Parathyroid adenoma (tissue), 2 donors: ENCODE data around the gene DNAJC9.

Experiments used
- H2AFZ ChIP-seq: fragments of 300-600 bp; sonication (generic); one replicate; pipeline ENCODE4 v1.7.0; 2017; ENCODE audit warnings: antibody characterized with exemption, mild to moderate bottlenecking
- H3K27ac ChIP-seq: fragments of 300-600 bp; sonication (generic); one replicate; pipeline ENCODE4 v1.7.0; 2017
- H3K27me3 ChIP-seq: fragments of 300-600 bp; sonication (generic); one replicate; pipeline ENCODE4 v1.7.0; 2017; ENCODE audit warnings: low read length; ENCODE audit not compliant: control insufficient read depth, insufficient read depth
- H3K36me3 ChIP-seq: fragments of 300-600 bp; sonication (generic); one replicate; pipeline ENCODE4 v1.7.0; 2017; ENCODE audit warnings: low read length; ENCODE audit not compliant: control insufficient read depth, insufficient read depth
- H3K4me1 ChIP-seq: fragments of 300-600 bp; sonication (generic); one replicate; pipeline ENCODE4 v1.7.0; 2017; ENCODE audit warnings: control low read depth
- H3K4me2 ChIP-seq: fragments of 300-600 bp; sonication (generic); one replicate; pipeline ENCODE4 v1.7.0; 2017; ENCODE audit warnings: low read length
- H3K4me3 ChIP-seq: fragments of 300-600 bp; sonication (generic); one replicate; pipeline ENCODE4 v1.7.0; 2017; ENCODE audit warnings: low read depth, low read length
- H3K79me2 ChIP-seq: fragments of 300-600 bp; sonication (generic); one replicate; pipeline ENCODE4 v1.7.0; 2017; ENCODE audit warnings: control low read depth
- H3K9ac ChIP-seq: fragments of 300-600 bp; sonication (generic); one replicate; pipeline ENCODE4 v1.7.0; 2017; ENCODE audit warnings: mild to moderate bottlenecking
- H3K9me3 ChIP-seq: fragments of 300-600 bp; sonication (generic); one replicate; pipeline ENCODE4 v1.7.0; 2017; ENCODE audit warnings: low read length; ENCODE audit not compliant: control insufficient read depth
- TF ChIP-seq, protein P1 (sequence below): fragments of 300-600 bp; sonication (generic); IDR thresholded peaks from one replicate; pipeline ENCODE4 v1.7.0; 2017; ENCODE audit warnings: antibody characterized with exemption, mild to moderate bottlenecking
- donor health status: primary hyperparathyroidism.

Gene DNAJC9

DNA sequence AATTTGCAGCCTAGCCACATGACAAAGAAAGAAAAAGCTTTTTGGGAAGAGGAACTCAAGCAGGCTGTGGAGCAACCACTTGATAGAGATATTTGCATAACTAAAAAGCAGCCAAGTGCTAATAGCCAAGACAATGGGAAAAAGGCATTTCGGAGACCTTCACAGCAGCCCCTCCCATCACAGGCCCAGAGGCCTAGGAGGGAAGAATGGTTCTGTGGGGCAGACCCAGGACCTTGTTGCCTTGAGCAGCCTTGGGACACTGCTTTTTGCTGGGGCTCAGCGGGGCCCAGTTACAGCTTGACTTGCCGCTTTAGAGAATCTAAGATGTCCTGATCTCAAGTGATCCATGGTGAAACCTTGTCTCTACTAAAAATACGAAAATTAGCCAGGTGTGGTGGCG lies 40.7 kb downstream of the DNAJC9 start:
- Histone ChIP-seq H3K9me3 (no peaks in the 10 kb centered on the region), H3K36me3 (no peaks in the 10 kb centered on the region), H3K27ac (no peak overlapping the region), H2AFZ (no peak overlapping the region), H3K4me1 (no peaks in the 10 kb centered on the region), H3K27me3 (no peaks in the 10 kb centered on the region), H3K79me2 (no peaks in the 10 kb centered on the region), H3K4me2 (no peak overlapping the region), H3K9ac (no peak overlapping the region), H3K4me3 (no peak overlapping the region)
- TF ChIP-seq, protein P1, sequence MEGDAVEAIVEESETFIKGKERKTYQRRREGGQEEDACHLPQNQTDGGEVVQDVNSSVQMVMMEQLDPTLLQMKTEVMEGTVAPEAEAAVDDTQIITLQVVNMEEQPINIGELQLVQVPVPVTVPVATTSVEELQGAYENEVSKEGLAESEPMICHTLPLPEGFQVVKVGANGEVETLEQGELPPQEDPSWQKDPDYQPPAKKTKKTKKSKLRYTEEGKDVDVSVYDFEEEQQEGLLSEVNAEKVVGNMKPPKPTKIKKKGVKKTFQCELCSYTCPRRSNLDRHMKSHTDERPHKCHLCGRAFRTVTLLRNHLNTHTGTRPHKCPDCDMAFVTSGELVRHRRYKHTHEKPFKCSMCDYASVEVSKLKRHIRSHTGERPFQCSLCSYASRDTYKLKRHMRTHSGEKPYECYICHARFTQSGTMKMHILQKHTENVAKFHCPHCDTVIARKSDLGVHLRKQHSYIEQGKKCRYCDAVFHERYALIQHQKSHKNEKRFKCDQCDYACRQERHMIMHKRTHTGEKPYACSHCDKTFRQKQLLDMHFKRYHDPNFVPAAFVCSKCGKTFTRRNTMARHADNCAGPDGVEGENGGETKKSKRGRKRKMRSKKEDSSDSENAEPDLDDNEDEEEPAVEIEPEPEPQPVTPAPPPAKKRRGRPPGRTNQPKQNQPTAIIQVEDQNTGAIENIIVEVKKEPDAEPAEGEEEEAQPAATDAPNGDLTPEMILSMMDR = no peak

DNA sequence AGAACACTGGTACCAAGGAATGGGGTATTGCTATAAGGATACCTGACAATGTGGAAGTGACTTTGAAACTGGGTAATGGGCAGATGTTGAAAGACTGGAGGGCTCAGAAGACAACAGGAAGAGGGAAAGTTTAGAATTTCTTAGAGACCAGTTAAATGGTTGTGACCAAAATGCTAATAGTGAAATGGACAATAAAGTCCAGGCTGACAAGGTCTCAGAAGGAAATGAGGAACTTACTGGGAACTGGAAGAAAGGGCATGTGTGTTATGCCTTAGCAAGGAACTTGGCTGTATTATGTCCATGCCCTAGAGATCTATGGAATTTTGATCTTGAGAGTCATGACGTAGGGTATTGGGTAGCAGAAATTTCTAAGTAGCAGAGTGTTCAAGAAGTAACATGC lies 41.2 kb downstream of the DNAJC9 start:
- no peaks in the 10 kb centered on the region for H3K79me2 ChIP-seq
- TF ChIP-seq, protein P1 = no peak

GRCh38 chr10:73205081-73205480 lies 42.0 kb downstream of the DNAJC9 start:
- Histone ChIP-seq H3K9me3 (no peaks in the 10 kb centered on the region), H2AFZ (no peak overlapping the region)
- TF ChIP-seq, protein P1 = no peak

More for the DNA sequence above, 41.2 kb downstream of the DNAJC9 start:
- no peak overlapping the region for H2AFZ ChIP-seq
- H3K27me3 ChIP-seq = no peaks in the 10 kb centered on the region
- H3K4me3 ChIP-seq = no peak overlapping the region
- H3K9ac ChIP-seq = no peak overlapping the region
- no peak overlapping the region for H3K4me2 ChIP-seq
- H3K27ac ChIP-seq = no peak overlapping the region
- H3K36me3 ChIP-seq = no peaks in the 10 kb centered on the region
- no peaks in the 10 kb centered on the region for H3K9me3 ChIP-seq
- no peaks in the 10 kb centered on the region for H3K4me1 ChIP-seq

More at GRCh38 chr10:73205081-73205480, 42.0 kb downstream of the DNAJC9 start:
- H3K4me1 ChIP-seq = no peaks in the 10 kb centered on the region
- H3K27me3 ChIP-seq = no peaks in the 10 kb centered on the region
- H3K79me2 ChIP-seq = no peaks in the 10 kb centered on the region
- no peaks in the 10 kb centered on the region for H3K36me3 ChIP-seq
- no peak overlapping the region for H3K9ac ChIP-seq
- no peak overlapping the region for H3K27ac ChIP-seq
- no peak overlapping the region for H3K4me3 ChIP-seq
- H3K4me2 ChIP-seq = no peak overlapping the region
